Mesenchymal stem cell (in vitro differentiated cells and primary cell): ENCODE measurements around the gene SLC13A4.

Experiments used
- DNase-seq: peaks from one replicate; pipeline ENCODE4 v3.0.0-alpha.2; 2013
- H2AFZ ChIP-seq: one replicate; pipeline ENCODE4 v1.6.1; 2013; ENCODE audit warnings: low read depth, mild to moderate bottlenecking, control low read depth, inconsistent platforms, low read length, moderate library complexity
- H2AK5ac ChIP-seq: 2 replicates; pipeline ENCODE4 v1.6.1; 2013; ENCODE audit warnings: low read length, moderate library complexity, mild to moderate bottlenecking, inconsistent platforms; ENCODE audit not compliant: severe bottlenecking
- H2BK120ac ChIP-seq: one replicate; pipeline ENCODE4 v1.6.1; 2013; ENCODE audit warnings: low read depth, mild to moderate bottlenecking, inconsistent platforms, low read length, moderate library complexity
- H2BK12ac ChIP-seq, 2 experiments: one replicate each; pipeline ENCODE4 v1.6.1; 2013; ENCODE audit warnings: inconsistent platforms in 2 of 2, low read length in 2 of 2, mild to moderate bottlenecking in 2 of 2, moderate library complexity in 2 of 2, control low read depth in 1 of 2
- H2BK15ac ChIP-seq: one replicate; pipeline ENCODE4 v1.6.1; 2013; ENCODE audit warnings: mild to moderate bottlenecking, low read depth, inconsistent platforms; ENCODE audit not compliant: poor library complexity, severe bottlenecking
- H2BK5ac ChIP-seq: 2 replicates; pipeline ENCODE4 v1.6.1; 2013; ENCODE audit warnings: low read depth, mild to moderate bottlenecking, low read length, control low read depth, inconsistent platforms; ENCODE audit not compliant: poor library complexity, severe bottlenecking
- H3K14ac ChIP-seq, 2 experiments: one replicate each; pipeline ENCODE4 v1.6.1; 2013; ENCODE audit warnings: inconsistent platforms in 2 of 2, low read length in 2 of 2, control low read depth in 1 of 2, mild to moderate bottlenecking in 1 of 2, moderate library complexity in 1 of 2
- H3K18ac ChIP-seq, 2 experiments: one replicate each; pipeline ENCODE4 v1.6.1; 2013; ENCODE audit warnings: inconsistent platforms in 2 of 2, low read length in 2 of 2, control low read depth in 1 of 2, low read depth in 1 of 2, mild to moderate bottlenecking in 1 of 2
- H3K23ac ChIP-seq, 2 experiments: one replicate each; pipeline ENCODE4 v1.6.1; 2013; ENCODE audit warnings: inconsistent platforms in 2 of 2, low read length in 2 of 2, mild to moderate bottlenecking in 2 of 2, moderate library complexity in 2 of 2, control low read depth in 1 of 2
- H3K27ac ChIP-seq: 2 replicates; pipeline ENCODE4 v1.5.1; 2013; ENCODE audit warnings: mild to moderate bottlenecking, moderate library complexity, low read length, control low read depth, inconsistent platforms; ENCODE audit not compliant: poor library complexity, severe bottlenecking
- H3K27me3 ChIP-seq, 2 experiments: 2 replicates each; pipeline versions ENCODE4 v1.6.1 to v1.7.0; 2013; ENCODE audit warnings: low read length in 2 of 2, mild to moderate bottlenecking in 2 of 2, moderate library complexity in 2 of 2, control low read depth in 1 of 2, inconsistent platforms in 1 of 2; ENCODE audit not compliant: control insufficient read depth in 1 of 2, insufficient read depth in 1 of 2
- H3K36me3 ChIP-seq, 2 experiments: 2 replicates each; pipeline versions ENCODE4 v1.6.1 to v1.7.0; 2013; ENCODE audit warnings: low read length in 2 of 2, control low read depth in 1 of 2, inconsistent platforms in 1 of 2, low read depth in 1 of 2, mild to moderate bottlenecking in 1 of 2; ENCODE audit not compliant: insufficient read depth in 2 of 2, control insufficient read depth in 1 of 2
- H3K4ac ChIP-seq, 2 experiments: one replicate each; pipeline ENCODE4 v1.6.1; 2013; ENCODE audit warnings: inconsistent platforms in 2 of 2, low read length in 2 of 2, mild to moderate bottlenecking in 2 of 2, moderate library complexity in 2 of 2, control low read depth in 1 of 2, low read depth in 1 of 2
- H3K4me1 ChIP-seq: 2 replicates; pipeline ENCODE4 v1.6.1; 2013; ENCODE audit warnings: low read depth, low read length, control low read depth; ENCODE audit not compliant: control insufficient read depth, insufficient read depth
- H3K4me2 ChIP-seq: 2 replicates; pipeline ENCODE4 v1.6.1; 2013; ENCODE audit warnings: low read length, mild to moderate bottlenecking, inconsistent platforms; ENCODE audit not compliant: poor library complexity, severe bottlenecking
- H3K4me3 ChIP-seq, 2 experiments: 2 replicates each; pipeline versions ENCODE4 v1.5.1 to v1.7.0; 2013; ENCODE audit warnings: low read length in 2 of 2, mild to moderate bottlenecking in 2 of 2, control low read depth in 1 of 2, low read depth in 1 of 2; ENCODE audit not compliant: insufficient read depth in 1 of 2
- H3K79me1 ChIP-seq: replicated peaks from 2 replicates; pipeline ENCODE4 v1.6.1; 2013; ENCODE audit warnings: mild to moderate bottlenecking, control low read depth, low read length, inconsistent platforms; ENCODE audit not compliant: poor library complexity, severe bottlenecking
- H3K9ac ChIP-seq: 2 replicates; pipeline ENCODE4 v1.7.0; 2013; ENCODE audit warnings: mild to moderate bottlenecking, low read length, moderate library complexity
- H3K9me3 ChIP-seq: 2 replicates; pipeline ENCODE4 v1.7.0; 2013; ENCODE audit warnings: mild to moderate bottlenecking, low read length; ENCODE audit not compliant: control insufficient read depth
- H4K8ac ChIP-seq: one replicate; pipeline ENCODE4 v1.6.1; 2013; ENCODE audit warnings: inconsistent platforms, mild to moderate bottlenecking, low read length, moderate library complexity
- H4K91ac ChIP-seq: one replicate; pipeline ENCODE4 v1.6.1; 2013; ENCODE audit warnings: mild to moderate bottlenecking, low read length, inconsistent platforms
- WGBS: methylation state at CpG from one replicate; pipeline ENCODE4 v1.1.7; 2013; ENCODE audit warnings: mixed read lengths; 5-methylcytosine and 5-hydroxymethylcytosine counted together

SLC13A4 gene

GRCh38 chr7:135718219-135718618 lies 9.8 kb downstream of the SLC13A4 start:
- Histone ChIP-seq H3K14ac (no peak overlapping the region), H3K4ac (no peak overlapping the region), H2BK5ac (no peak overlapping the region), H3K9ac (no peak overlapping the region), H3K9me3 (no peaks in the 10 kb centered on the region), H2BK12ac (no peak overlapping the region), H3K23ac (no peak overlapping the region), H3K27me3 (peaks cover 0 to 49% of the 10 kb centered on the region in 2 experiments), H2AFZ (no peak overlapping the region), H3K18ac (no peak overlapping the region), H2BK120ac (no peak overlapping the region), H3K4me3 (no peak overlapping the region), H2AK5ac (no peak overlapping the region), H3K4me2 (no peak overlapping the region), H4K8ac (no peak overlapping the region), H2BK15ac (no peak overlapping the region), H3K79me1 (no peaks in the 10 kb centered on the region), H3K27ac (no peak overlapping the region), H3K36me3 (peaks cover 0 to 79% of the 10 kb centered on the region in 2 experiments), H4K91ac (no peak overlapping the region), H3K4me1 (peaks cover 13% of the 10 kb centered on the region)
- no peak for DNase-seq
- 79% methylated on average over 2 of the region's 2 CpGs for WGBS

GRCh38 chr7:135717693-135718092 lies 10.3 kb downstream of the SLC13A4 start:
- Histone ChIP-seq H3K4me1 (peaks cover 13% of the 10 kb centered on the region), H3K14ac (no peak overlapping the region), H2BK5ac (no peak overlapping the region), H3K4me3 (no peak overlapping the region), H3K9me3 (no peaks in the 10 kb centered on the region), H3K36me3 (peaks cover 0 to 79% of the 10 kb centered on the region in 2 experiments), H3K18ac (no peak overlapping the region), H2BK12ac (peak overlapping the region in 1 of 2 experiments; percentile 66), H3K23ac (no peak overlapping the region), H3K79me1 (no peaks in the 10 kb centered on the region), H2AFZ (no peak overlapping the region), H3K27me3 (peaks cover 0 to 49% of the 10 kb centered on the region in 2 experiments), H3K27ac (no peak overlapping the region), H3K4me2 (no peak overlapping the region), H2BK15ac (no peak overlapping the region), H3K4ac (no peak overlapping the region), H3K9ac (no peak overlapping the region), H4K91ac (no peak overlapping the region), H2BK120ac (no peak overlapping the region), H4K8ac (no peak overlapping the region), H2AK5ac (no peak overlapping the region)
- 53% methylated on average over 3 of the region's 3 CpGs for WGBS
- no peak for DNase-seq

GRCh38 chr7:135716677-135717238 lies 11.2 kb downstream of the SLC13A4 start:
- Histone ChIP-seq H3K18ac (no peak overlapping the region), H3K4ac (no peak overlapping the region), H3K14ac (no peak overlapping the region), H4K91ac (no peak overlapping the region), H2AK5ac (no peak overlapping the region), H2BK120ac (no peak overlapping the region), H2BK5ac (peak overlapping the region; percentile 36), H3K9ac (no peak overlapping the region), H3K36me3 (peaks cover 0 to 72% of the 10 kb centered on the region in 2 experiments), H3K4me3 (no peak overlapping the region), H3K79me1 (no peaks in the 10 kb centered on the region), H2BK12ac (no peak overlapping the region), H2AFZ (no peak overlapping the region), H3K27ac (peak overlapping the region; percentile 22), H3K4me2 (no peak overlapping the region), H2BK15ac (no peak overlapping the region), H4K8ac (no peak overlapping the region), H3K9me3 (no peaks in the 10 kb centered on the region), H3K23ac (no peak overlapping the region), H3K4me1 (peaks cover 15% of the 10 kb centered on the region), H3K27me3 (peaks cover 0 to 43% of the 10 kb centered on the region in 2 experiments)
- 44% methylated on average over 7 of the region's 9 CpGs for WGBS
- peak; percentile 59 for DNase-seq

GRCh38 chr7:135715673-135716072 lies 12.3 kb downstream of the SLC13A4 start:
- Histone ChIP-seq H2BK15ac (no peak overlapping the region), H4K91ac (no peak overlapping the region), H3K27me3 (peaks cover 0 to 38% of the 10 kb centered on the region in 2 experiments), H2AK5ac (no peak overlapping the region), H2AFZ (no peak overlapping the region), H3K18ac (no peak overlapping the region), H3K4me2 (no peak overlapping the region), H3K36me3 (peaks cover 0 to 61% of the 10 kb centered on the region in 2 experiments), H3K79me1 (no peaks in the 10 kb centered on the region), H3K9me3 (no peaks in the 10 kb centered on the region), H4K8ac (no peak overlapping the region), H3K4me3 (no peak overlapping the region), H2BK5ac (no peak overlapping the region), H3K14ac (no peak overlapping the region), H3K4me1 (peaks cover 15% of the 10 kb centered on the region), H2BK12ac (no peak overlapping the region), H3K23ac (no peak overlapping the region), H3K27ac (no peak overlapping the region), H3K4ac (no peak overlapping the region), H3K9ac (no peak overlapping the region), H2BK120ac (no peak overlapping the region)
- no peak for DNase-seq
- WGBS = 100% methylated on average over 1 of the region's 1 CpG
